HG03565 (cell line): ENCODE measurements around the gene SSBP4.

ENCODE experiments used
- ATAC-seq: cut with Tn5 transposase; IDR thresholded peaks from one replicate; pipeline ENCODE4 v1.9.1; 2021; ENCODE audit warnings: mild to moderate bottlenecking, moderate library complexity; ENCODE audit not compliant: unreplicated experiment

SSBP4 gene

DNA sequence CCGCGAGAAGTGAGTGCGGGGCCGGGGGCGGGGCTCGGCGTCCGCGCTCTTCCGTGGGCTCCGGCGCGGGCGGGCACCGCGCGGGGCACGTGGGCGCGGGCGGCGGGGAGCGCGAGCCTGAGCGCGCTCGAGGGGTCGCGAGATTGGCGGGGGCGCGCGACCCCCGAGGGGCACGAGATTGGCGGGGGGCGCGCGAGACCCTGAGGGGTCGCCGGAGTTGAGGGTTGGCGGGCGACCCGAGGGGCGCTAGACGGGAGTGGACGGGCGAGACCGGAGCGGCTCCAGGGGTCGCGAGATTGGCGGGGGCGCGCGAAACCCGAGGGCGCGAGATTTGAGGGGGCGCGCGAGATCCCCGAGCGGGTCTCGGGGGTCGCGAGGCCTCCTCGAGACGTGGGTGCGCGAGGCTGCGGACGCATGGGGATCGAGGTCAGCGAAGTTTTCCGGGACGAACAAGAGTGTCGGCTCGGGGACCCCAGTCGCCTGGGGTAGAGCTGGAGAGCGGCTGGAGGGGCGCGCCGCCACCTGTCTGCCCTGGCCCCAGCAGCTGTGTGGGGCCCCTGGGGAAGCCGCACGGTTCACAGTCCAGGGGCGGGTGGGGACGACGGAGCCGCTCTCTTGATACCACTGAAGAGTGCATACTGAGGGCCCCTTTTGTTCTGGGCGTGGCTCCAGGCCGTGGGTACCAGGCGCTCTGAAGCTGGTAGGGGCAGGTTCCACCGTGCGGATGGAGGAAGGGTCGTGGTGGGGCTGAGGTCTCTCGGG is 682 bp downstream of the SSBP4 start:
- no peak for ATAC-seq

DNA sequence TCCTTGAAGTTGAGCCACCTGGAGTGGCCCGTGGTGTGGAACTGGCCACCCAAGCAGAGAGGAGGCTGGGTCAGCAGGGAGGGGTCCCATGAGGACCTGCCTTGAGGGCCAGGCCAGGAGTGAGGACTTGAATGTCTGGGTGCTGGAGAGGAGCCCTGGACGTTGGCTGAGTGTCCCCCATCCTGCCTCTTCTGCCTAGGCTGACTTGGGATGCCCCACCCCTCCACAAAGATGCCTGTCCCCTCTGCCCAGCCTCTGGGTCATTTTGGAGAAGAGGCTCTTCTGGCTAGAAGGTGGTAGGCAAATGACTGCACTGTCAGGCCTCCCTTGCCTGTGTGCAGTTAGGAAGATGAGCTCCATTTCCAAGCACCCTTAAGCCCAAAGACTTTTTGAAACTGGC is 1.7 kb downstream of the SSBP4 start:
- ATAC-seq = no peak

DNA sequence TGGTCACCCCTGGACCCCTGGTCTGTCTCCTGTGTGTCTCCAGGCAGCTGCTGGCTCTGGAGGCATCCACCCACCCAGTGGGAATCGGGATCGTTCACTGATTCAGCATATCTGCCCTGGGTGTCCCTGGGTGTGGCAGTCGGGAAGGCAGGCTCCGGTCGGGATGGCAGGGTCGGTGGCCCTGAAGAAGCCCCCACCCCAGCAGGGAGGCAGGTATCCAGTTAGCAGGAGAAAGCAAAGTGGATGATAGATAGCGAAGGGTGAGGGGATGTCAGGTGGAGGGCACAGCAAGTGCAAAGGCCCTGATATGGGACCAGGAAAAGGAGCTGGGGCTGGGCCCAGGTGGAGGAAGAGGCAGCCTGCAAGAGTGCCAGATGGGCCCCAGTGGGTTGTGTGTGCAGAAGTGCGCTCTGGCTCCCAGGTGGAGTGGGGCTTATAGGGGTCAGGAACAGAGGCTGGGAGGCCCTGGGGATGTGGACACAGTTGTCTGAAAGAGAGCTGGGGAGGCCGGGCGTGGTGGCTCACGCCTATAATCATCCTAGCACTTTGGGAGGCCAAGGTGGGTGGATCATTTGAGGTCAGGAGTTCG is 2.3 kb downstream of the SSBP4 start:
- ATAC-seq = no peak

DNA sequence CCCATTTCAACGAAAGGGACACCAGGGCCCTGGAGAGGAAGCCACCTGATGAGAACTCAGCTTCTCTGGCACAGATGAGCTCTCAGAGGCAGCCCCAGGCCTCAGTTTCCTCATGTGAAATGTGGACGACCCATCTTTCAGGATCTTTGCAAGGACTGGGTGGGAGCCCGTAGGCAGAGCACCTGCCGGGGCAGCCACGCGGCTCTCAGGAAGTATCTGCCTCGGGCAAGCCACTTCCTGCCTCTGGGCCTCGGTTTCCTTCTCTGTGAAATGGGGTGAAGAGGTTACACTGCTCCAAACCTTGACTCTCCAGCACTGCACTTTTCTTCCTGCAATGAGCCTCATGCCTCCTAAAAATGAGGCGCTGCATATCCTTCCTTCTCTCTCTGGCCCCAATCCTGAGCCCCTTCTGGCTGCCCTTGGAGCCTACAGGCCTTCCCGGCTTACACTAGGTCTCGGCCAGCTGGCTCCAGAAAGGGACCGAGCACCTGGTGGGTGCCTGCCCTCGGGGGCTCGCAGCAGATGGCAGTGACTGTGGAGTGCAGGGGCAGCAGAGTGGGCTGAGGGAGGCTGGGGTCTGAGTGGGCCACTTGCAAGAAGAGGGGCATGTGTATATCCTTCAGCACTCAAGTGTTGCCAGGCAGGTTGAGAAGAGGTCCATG is 3.5 kb downstream of the SSBP4 start:
- no peak for ATAC-seq

DNA sequence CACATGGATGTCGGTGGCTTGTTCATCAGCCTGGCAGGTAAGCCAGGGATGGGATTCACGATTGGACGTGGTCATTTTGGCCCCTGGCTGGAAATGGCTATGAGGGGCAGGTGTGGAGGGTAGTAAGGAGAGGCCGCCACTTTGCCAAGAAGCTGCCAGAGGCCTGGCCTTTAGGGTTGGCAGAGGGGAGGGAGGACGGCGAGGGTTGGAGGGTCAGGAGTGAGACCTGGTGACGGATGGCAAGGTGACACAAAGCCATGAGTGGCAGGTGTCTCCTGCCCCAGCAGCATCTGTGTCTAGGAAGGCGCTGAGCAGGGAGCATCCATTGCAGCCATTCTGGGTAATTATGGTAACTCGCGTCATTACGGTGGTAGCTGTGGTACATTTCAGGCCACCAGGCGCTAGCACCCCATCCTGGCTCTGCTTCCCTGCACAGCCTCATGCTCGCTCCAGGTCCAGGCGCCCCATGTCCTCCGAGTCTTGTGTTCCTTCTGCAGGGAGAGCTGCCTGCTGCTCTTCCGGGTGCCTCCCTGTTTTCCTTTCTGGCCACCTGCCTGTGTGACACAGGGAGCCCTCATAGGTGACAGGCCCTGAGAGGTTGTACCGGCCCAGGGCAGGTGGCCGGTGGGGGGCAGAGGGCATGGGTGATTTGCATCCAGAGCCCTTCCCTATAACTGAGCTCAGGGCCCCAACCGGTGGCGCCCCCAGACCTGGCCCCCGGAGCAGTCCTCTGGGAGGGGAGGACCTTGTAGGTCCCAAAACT is 4.2 kb downstream of the SSBP4 start:
- no peak for ATAC-seq

DNA sequence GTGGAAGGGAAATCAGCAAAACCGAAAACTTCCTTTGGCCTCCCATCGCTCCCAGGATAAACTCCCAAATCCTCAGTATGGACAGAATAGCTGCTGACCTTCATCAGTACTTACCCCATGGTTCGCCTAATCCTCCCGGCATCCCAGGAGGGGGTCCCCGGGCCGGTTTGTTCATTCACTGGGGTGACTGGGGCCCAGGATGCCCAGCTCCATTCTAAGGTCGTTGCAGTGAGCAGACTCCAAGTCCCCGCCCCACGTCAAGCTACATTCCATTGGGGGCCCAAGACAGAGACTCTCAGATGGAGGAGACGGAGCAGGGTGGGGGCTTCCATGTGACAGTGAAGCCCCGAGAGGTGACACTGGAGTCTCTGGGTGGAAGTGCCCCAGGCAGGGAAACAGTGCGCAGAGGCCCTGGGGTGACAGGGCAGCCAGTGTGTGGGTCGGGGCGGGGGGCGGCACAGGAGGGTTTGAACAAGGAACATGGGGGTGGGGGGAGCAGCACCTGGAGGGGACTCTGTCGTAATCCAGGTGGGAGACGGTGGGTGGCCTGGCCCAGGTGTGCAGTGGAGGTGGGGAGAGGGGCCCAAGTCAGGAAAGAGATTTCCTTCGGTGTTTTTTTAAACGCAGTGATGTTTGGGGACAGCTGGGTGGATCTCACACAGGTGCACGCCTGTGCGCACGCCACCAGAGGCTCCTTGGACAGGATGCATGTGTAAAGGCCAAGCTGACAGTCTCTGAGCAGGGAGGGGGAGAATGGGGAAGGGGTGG is 5.1 kb downstream of the SSBP4 start:
- no peak for ATAC-seq

DNA sequence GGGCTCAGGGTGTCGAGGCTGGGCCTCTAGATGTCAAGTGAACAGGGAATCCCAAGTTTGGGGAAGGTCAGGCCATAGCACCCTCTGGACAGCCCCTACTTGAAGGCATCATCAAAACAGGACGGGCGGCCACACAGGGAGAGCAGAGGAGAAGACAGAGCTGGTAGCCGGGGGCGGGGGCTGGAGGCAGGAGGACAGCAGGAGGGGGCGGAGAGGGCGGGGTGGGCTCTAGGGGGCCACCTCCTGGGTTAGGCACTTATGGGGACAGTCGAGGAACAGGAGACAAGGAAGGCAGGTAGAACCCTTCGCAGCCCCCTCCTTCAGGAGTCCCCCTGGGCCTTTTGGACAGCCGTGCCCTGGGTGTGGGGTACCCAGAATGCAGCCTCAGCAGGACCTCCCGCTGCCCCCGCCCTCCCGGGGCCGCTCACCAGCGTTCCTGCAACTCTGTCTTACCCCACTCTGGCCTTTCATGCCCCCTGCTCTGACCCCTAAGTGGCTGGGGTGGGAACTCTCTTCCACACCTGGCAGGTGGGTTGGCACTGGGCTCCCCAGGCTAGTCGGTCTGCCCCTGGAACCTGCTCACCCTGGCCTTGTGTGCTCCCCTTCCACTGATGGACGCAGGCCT is 5.8 kb downstream of the SSBP4 start:
- no peak for ATAC-seq

DNA sequence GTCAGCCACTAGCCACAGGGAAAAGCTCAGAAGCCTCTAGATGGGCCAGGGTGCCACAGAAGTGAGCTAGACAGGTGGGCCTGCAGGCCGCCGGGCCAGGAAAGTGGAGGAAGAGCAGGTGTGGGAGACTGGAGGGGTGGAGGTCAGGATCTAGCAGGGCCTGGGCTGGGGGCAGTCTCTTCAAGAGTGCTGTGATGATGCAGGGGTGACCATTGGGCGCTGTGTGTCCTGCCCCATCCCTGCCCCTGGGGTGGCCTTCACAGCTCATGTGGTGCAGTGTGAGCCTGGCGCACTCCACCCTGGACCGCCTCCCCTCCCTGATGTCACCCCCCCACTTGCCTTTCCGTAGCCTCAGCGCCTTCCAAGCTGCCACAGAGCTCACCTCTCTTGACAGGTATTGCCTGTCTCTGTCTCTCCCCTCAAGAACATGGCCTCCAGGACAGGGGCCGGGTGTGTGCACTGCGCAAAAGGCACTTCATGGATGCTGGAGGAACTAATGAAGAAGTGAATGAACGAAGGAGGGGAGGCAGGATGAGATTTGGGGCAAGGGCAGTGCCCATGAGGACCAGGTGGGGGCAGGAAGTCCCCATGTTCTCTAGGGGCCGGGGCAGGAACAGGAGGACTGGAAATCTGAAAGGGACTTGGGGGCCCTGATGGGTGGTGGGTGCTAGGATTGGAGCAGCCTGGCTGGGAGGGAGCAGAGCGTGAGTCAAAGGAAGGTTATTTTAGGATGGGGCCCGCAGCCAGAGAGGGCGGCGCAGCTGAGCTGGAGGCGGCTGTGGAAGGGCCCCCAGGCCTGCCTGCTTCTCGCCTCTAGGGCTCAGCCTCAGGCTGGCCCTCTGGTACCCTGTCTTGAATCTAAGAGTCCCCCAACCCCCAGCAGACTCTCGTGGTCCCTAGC is 6.6 kb downstream of the SSBP4 start:
- no peak for ATAC-seq

DNA sequence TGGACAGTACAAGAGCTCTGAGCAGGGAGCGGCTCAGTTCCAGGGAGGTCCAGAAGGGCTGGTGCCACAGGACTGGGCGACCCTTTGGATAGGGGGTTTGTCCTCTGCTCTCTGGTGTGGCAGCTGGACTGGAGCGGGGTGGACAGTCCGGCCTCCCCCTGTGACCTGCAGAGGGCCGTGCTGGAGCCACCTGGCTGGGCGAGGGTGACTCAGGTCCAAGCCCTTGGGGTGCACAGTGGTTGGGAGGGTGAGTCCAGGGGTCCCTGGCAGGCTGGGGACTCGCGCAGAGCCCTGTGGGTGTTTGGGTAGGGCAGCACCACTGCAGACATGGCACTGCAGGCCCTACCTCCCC is 7.2 kb downstream of the SSBP4 start:
- ATAC-seq = no peak

DNA sequence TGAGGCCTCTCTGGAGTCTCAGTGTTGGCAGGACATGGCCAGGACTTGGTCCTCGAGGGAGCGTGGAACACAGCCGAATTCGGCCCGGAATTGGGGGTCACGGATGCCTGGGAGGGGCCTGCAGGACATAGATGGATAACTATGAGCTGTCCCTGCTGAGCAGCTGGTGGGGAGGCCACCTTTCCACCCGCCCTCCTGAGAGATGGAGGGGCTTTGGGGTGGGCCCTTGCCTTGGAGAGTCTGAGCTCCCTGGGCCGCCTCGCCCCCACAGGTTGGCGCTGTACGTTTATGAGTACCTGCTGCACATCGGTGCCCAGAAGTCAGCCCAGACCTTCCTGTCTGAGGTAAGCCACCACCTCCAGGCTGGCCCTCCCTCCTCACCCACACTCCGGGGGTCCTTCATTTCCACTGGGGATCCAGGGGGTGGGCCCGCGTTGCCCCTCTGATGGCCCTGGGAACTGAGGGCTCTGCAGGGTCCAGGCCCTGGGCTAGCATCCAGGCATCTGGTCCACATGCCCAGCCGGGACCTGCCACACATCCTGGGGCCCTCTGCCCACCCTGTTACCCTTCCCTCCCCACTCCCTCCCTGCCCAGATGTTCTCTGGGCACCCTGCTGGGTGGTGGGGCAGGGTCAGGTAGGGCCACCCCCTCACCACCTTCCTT is 8.0 kb downstream of the SSBP4 start:
- ATAC-seq = no peak

DNA sequence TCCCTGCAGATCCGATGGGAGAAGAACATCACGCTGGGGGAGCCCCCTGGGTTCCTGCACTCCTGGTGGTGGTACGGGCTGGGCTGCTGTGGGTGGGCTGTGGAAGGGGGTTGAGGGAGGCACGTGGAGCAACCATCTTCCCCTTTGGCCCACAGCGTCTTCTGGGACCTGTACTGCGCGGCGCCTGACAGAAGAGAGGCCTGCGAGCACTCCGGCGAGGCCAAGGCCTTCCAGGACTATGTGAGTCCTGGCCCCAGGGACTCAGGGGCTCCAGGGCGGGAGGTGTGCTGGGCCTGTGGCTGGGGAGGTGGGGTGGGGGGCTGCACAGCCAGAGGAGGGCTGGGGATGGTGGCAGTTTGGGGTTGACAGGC is 8.5 kb downstream of the SSBP4 start:
- no peak for ATAC-seq

DNA sequence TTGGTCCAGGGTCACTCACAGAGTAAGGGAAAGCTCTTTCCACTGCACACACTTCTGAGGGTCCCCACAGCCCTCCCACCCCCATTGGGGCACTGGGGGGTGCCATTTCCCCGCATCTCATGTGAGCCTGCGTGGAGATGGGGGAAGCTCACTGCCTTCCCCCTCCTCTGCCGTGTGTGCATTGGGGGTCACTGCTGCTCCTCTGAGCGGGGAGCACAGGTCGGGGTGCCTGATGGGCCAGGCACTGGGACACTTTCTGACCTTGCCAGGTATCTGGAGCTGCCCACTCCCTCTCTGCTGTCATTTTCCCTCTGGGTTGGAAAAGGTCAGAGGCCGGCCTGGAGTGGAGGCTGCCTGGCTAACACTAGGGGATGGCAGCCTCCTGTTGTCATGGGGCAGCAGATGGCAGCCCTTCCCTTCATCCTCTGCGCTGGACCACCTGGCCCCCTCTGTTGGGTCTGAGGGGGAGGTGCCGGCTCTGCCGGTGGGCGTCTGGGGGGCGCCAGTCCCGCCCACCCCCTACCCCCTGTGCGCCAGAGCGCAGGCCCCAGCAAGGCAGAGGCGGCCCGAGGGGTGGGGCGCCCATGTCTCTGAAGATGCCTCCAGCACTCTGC is 9.1 kb downstream of the SSBP4 start:
- ATAC-seq = no peak

DNA sequence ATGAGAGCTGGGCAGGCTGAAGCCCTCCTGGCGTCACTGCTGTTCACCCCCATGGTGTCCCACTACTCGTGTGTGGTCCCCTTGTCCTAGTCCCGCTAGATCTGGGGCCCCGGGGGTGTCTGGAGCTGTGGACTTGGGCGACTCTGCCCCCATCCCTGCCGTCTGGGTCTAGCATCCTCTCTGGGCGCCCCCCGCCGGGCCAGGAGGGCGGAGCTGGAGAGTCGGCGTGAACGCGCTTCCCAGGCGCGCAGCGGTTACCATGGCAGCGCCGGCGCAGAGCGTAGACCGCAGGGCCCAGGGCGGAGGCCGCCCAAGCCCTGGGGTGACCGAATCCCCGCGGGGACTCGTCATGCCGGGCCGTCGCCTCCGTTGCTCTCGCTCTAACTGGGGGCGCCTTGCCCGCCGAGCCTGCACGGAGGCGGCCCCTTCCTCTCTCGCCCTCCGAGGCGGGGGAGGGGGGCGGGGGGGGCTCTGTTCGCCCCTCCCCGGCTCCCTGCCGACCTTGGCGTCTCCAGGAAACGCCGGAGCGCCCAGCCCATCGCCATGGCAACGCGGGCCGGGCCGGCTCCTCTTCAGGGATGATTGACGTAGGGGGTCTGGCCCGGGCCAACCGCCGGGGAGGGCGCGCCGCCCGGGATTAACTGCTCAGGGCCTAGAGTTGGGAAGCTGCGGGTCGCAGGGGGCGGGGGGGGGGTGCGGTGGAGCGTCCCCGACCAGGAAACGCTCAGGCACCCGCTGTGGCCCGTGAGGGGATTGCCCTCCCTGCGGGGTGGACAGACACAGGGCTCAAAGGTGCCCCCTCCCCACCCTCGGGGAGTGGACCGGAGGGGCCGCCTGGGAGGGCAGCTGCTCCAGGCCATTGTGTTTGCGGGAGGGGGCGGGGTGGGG is 9.8 kb downstream of the SSBP4 start:
- ATAC-seq = peak; percentile 59

DNA sequence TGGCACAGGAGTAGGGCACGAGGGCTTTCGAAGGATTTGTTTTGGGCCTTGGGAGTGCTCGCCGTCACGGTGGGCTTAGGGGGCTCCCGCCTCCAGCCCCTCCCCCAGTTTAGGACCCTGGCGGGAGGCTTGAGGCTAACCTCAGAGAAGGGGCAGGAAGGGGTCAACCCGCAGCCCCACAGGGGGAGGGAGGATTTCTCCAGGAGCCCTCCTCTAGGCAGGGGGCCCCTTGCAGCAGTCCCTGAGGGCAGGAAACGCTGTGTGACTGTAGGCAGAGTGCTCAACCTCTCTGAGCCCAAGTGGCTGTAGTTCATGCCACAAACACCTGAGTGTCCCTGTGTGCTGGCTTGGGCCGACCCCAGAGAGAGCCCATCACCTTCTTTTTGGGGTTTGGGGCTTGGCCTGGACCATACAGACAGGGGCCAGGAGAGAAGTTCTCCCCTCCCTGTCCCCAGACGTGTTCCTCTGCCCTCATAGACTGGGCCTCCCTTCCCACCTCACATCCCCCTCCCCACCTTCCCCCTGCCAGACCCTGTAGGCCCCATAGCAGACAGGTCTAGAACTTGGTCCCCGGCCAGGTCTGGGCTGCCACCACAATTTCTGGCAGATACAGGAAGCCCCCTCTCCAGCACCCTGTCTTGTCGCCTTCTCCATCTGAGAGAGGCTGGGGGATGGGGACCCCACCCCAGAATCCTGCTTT is 10.7 kb downstream of the SSBP4 start:
- no peak for ATAC-seq

DNA sequence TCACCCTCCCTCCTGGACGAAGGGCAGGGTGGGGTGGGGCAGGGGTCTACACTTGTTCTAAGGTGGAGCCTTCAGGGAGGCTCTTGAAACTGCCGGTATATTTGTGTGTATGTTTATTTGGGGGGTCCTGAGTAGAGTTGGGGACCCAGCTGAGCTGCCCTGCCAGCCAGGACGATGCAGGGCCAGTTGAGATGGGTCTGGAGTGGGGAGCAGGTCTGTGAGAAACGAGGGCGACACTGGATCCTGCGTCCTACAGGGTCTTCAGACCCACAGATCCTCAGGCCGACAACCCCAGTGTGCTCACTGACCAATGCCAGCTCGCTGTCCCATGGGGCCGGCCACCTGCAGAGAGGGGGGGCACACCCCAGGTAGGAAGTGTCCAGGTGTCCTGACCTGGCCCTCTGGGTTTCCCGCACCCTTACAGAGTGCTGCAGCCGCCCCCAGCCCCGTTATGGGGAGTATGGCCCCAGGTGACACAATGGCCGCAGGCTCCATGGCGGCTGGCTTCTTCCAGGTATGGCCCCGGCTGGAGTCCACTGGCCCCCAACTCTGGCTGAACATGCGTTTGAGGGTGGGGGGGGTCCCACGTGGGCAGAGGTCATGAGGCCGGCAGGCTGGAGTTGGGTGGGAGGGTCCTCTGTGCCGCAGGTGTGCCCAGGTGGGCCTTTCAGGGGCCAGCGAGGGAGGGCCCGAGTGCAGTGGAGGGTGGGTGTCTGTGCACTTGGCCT is 11.4 kb downstream of the SSBP4 start:
- ATAC-seq = no peak
